Peyer's patch (tissue), 4 donors: Measurements from ENCODE around the gene N4BP3. TPM values are rescaled to one million over a fixed set of nuclear protein-coding genes. Genes with fewer than 3 reads are reported as not detected.

Experiments
- DNase-seq, 3 donors: peaks; one replicate each; pipeline ENCODE4 v3.0.0-alpha.2; 2017 to 2019
- H3K27ac ChIP-seq, 4 donors: fragments of 200-600 bp; sonication (generic); one replicate each; pipeline ENCODE4 v1.5.1; 2016 to 2019
- H3K27me3 ChIP-seq, 2 donors: fragments of 200-600 bp; sonication (generic); one replicate each; pipeline ENCODE4 v1.5.1; 2019
- H3K36me3 ChIP-seq, 3 donors: fragments of 200-600 bp; sonication (generic); one replicate each; pipeline ENCODE4 v1.5.1; 2016 to 2019
- H3K4me1 ChIP-seq, 4 donors: fragments of 200-600 bp; sonication (generic); one replicate each; pipeline ENCODE4 v1.5.1; 2016 to 2019
- H3K4me3 ChIP-seq, 4 donors: fragments of 200-600 bp; sonication (generic); 1 replicate in 3 of 4; 2 replicates in 1 of 4; pipeline ENCODE4 v1.5.1; 2016 to 2019; ENCODE audit warnings: mild to moderate bottlenecking in 1 of 4
- H3K9me3 ChIP-seq, 4 donors: fragments of 200-600 bp; sonication (generic); one replicate each; pipeline ENCODE4 v1.5.1; 2016 to 2019; ENCODE audit warnings: mild to moderate bottlenecking in 1 of 4
- CTCF ChIP-seq, 6 experiments: fragments of 450-650 bp in 4 of 6; fragments of 200-600 bp in 2 of 6; sonication (generic) in 1 of 6; IDR thresholded peaks; one replicate each; pipeline ENCODE4 v1.5.1; 2017 to 2019; ENCODE audit warnings: antibody characterized with exemption in 6 of 6, mild to moderate bottlenecking in 3 of 6, moderate library complexity in 1 of 6
- POLR2A ChIP-seq, 2 donors: fragments of 450-650 bp; IDR thresholded peaks; one replicate each; pipeline ENCODE4 v1.5.1; 2017; ENCODE audit warnings: antibody characterized with exemption in 2 of 2, mild to moderate bottlenecking in 2 of 2, moderate library complexity in 2 of 2
- total RNA-seq, 4 donors: library from RNA; depleted of rRNA; stranded (reverse); fragments of >200 nt; gene quantifications; one replicate each; pipeline ENCODE4 v1.1.0, GENCODE V29; 2016

N4BP3 gene
- total RNA-seq, 4 donors from 2014 or later = 0.53 to 2.5 (median 1.1) TPM

- no peak for DNase-seq
- Histone ChIP-seq H3K27ac (no peak overlapping the region), H3K9me3 (no peaks in the 10 kb centered on the region), H3K4me3 (no peak overlapping the region), H3K27me3 (no peaks in the 10 kb centered on the region), H3K36me3 (no peaks in the 10 kb centered on the region), H3K4me1 (no peaks in the 10 kb centered on the region)
- TF ChIP-seq CTCF (IDR thresholded peaks at IDR 0.05) = no peak
- no peak for TF ChIP-seq POLR2A (IDR thresholded peaks at IDR 0.05)
These were observed 57.1 kb downstream of the N4BP3 start for GRCh38 chr5:178170455-178170854.

- no peak for DNase-seq
- no peaks in the 10 kb centered on the region for H3K36me3 ChIP-seq
- H3K4me1 ChIP-seq = no peaks in the 10 kb centered on the region
- H3K27ac ChIP-seq = no peak overlapping the region
- H3K9me3 ChIP-seq = no peaks in the 10 kb centered on the region
- TF ChIP-seq CTCF (IDR thresholded peaks at IDR 0.05) (no peak), POLR2A (IDR thresholded peaks at IDR 0.05) (no peak)
- H3K4me3 ChIP-seq = no peak overlapping the region
- no peaks in the 10 kb centered on the region for H3K27me3 ChIP-seq
These were observed 61.1 kb downstream of the N4BP3 start for GRCh38 chr5:178174456-178174855.

Other genes starting within 250 kb of the N4BP3 start
- not detected for gene PROP1, start 117.3 kb upstream of the N4BP3 start, total RNA-seq
- 10 to 100 TPM; 35.9 to 59.4 (median 51.7) TPM for gene RMND5B, start 17.5 kb downstream of the N4BP3 start, total RNA-seq
- 10 to 100 TPM; 49.5 to 75.9 (median 62.0) TPM for gene NHP2, start 40.4 kb downstream of the N4BP3 start, total RNA-seq
- not detected for gene GMCL2, start 73.8 kb downstream of the N4BP3 start, total RNA-seq
- gene HNRNPAB, start 91.0 kb downstream of the N4BP3 start, total RNA-seq = 100 to 1,000 TPM in 1 of 4 donors, 10 to 100 TPM in 3; 74.8 to 135 (median 81.4) TPM
- 100 to 1,000 TPM; 180 to 441 (median 280) TPM for gene PHYKPL, start 119.3 kb downstream of the N4BP3 start, total RNA-seq